A549 (cell line): ENCODE data around the gene TCFL5. TPM values are rescaled to one million over a fixed set of nuclear protein-coding genes. Genes with fewer than 3 reads are reported as not detected.
A peak's percentile ranks its signal among the peaks of the same experiment; 100 is the strongest.

Source experiments
- ATAC-seq, 2 experiments: fragments of 200-7000 bp in 1 of 2; fragments of >200 bp in 1 of 2; cut with Nextera tagmentation in 1 of 2; cut with Tn5 transposase in 1 of 2; 3 replicates each; pipeline versions ENCODE4 v1.8.0 to v1.9.1; 2018 to 2020; ENCODE audit warnings: mild to moderate bottlenecking in 1 of 2, moderate library complexity in 1 of 2
- CTCF ChIA-PET: fragments of 300-600 bp; sonication (Branson Sonifier 250); formaldehyde crosslinking; extraction: SDS; loops from one replicate; lab custom pipeline; 2021; ENCODE audit warnings: antibody characterized with exemption, inconsistent platforms; lab: Yijun Ruan, JAX
- POLR2A ChIA-PET: fragments of 350-600 bp; formaldehyde crosslinking; extraction: SDS; loops from one replicate; lab custom pipeline; 2021; ENCODE audit warnings: antibody characterized with exemption, inconsistent platforms; lab: Yijun Ruan, JAX
- DNase-seq, 2 experiments: peaks; one replicate each; pipeline versions ENCODE4 v3.0.0 to v3.0.0-alpha.2; 2011 to 2016; ENCODE audit warnings: low read depth in 1 of 2, low spot score in 1 of 2
- FAIRE-seq: peaks from 2 replicates; lab custom pipeline; 2011; peaks lifted over from hg19 to GRCh38; lab: Jason Lieb, UNC
- H3K27ac ChIP-seq, 2 experiments: fragments of >200 bp; sonication (Bioruptor Twin); formaldehyde crosslinking; 3 replicates each; pipeline ENCODE4 v1.5.1; 2016 to 2017
- H3K4me1 ChIP-seq: fragments of >200 bp; sonication (Bioruptor Twin); formaldehyde crosslinking; 3 replicates; pipeline ENCODE4 v1.6.1; 2016
- H3K4me2 ChIP-seq: fragments of >200 bp; sonication (Bioruptor Twin); formaldehyde crosslinking; 3 replicates; pipeline ENCODE4 v1.6.1; 2016
- H3K4me3 ChIP-seq: fragments of >200 bp; sonication (Bioruptor Twin); formaldehyde crosslinking; 3 replicates; pipeline ENCODE4 v1.5.1; 2016
- H3K9me3 ChIP-seq: fragments of >200 bp; sonication (Bioruptor Twin); formaldehyde crosslinking; 3 replicates; pipeline ENCODE4 v1.6.1; 2016
- BHLHE40 ChIP-seq: IDR thresholded peaks from 2 replicates; pipeline ENCODE4 v1.6.1; 2012; ENCODE audit warnings: low read depth, low read length, inconsistent platforms
- CBX8 ChIP-seq: fragments of 200-600 bp; sonication (generic); IDR thresholded peaks from 2 replicates; pipeline ENCODE4 v1.6.1; 2016
- CHD2 ChIP-seq: fragments of 150-350 bp; IDR thresholded peaks from 2 replicates; pipeline ENCODE4 v1.6.1; 2014; ENCODE audit warnings: low read length; ENCODE audit not compliant: partially characterized antibody
- E2F6 ChIP-seq: IDR thresholded peaks from 2 replicates; pipeline ENCODE4 v1.6.1; 2012; ENCODE audit warnings: low read depth, borderline replicate concordance
- EHF ChIP-seq: fragments of 250-450 bp; sonication (Bioruptor Pico); IDR thresholded peaks from 2 replicates; pipeline ENCODE4 v1.5.0; 2020; ENCODE audit warnings: mild to moderate bottlenecking
- EP300 ChIP-seq, 2 experiments: fragments of >200 bp; sonication (Bioruptor Twin); formaldehyde crosslinking; IDR thresholded peaks; 2 replicates in 1 of 2; 3 replicates in 1 of 2; pipeline ENCODE4 v1.6.1; 2016 to 2017
- ESRRA ChIP-seq: fragments of 150-350 bp; IDR thresholded peaks from 2 replicates; pipeline ENCODE4 v1.6.1; 2014; ENCODE audit warnings: mild to moderate bottlenecking, low read length, borderline replicate concordance
- FOSB ChIP-seq: fragments of 250-450 bp; sonication (Bioruptor Pico); IDR thresholded peaks from 2 replicates; pipeline ENCODE4 v1.5.0; 2020; ENCODE audit warnings: mild to moderate bottlenecking, moderate library complexity
- FOSL2 ChIP-seq, 2 experiments: fragments of 450-650 bp in 1 of 2; fragments of >200 bp in 1 of 2; sonication (Bioruptor Twin) in 1 of 2; formaldehyde crosslinking; IDR thresholded peaks; 2 replicates each; pipeline versions ENCODE4 v1.5.0 to v1.6.1; 2016 to 2020; ENCODE audit warnings: mild to moderate bottlenecking in 1 of 2, moderate library complexity in 1 of 2
- GATA3 ChIP-seq: IDR thresholded peaks from 2 replicates; pipeline ENCODE4 v1.6.1; 2012; ENCODE audit warnings: borderline replicate concordance
- HDAC2 ChIP-seq: fragments of 200-600 bp; sonication (generic); IDR thresholded peaks from 2 replicates; pipeline ENCODE4 v1.6.1; 2016
- JUNB ChIP-seq: fragments of >200 bp; sonication (Bioruptor Twin); formaldehyde crosslinking; IDR thresholded peaks from 2 replicates; pipeline ENCODE4 v1.6.1; 2016
- MYC ChIP-seq: IDR thresholded peaks from 2 replicates; pipeline ENCODE4 v1.6.1; 2012; ENCODE audit warnings: mild to moderate bottlenecking, inconsistent platforms, low read length, improper control_type of control experiment, borderline replicate concordance
- NFE2L2 ChIP-seq: fragments of 150-350 bp; conservative IDR thresholded peaks from 2 replicates; pipeline ENCODE4 v1.6.1; 2014; ENCODE audit warnings: low read length
- NPAS2 ChIP-seq: fragments of 250-450 bp; sonication (Bioruptor Pico); IDR thresholded peaks from 2 replicates; pipeline ENCODE4 v1.8.0; 2022; ENCODE audit warnings: mild to moderate bottlenecking, moderate library complexity, borderline replicate concordance
- NR3C1 ChIP-seq: fragments of >200 bp; sonication (Bioruptor Twin); formaldehyde crosslinking; IDR thresholded peaks from 3 replicates; pipeline ENCODE4 v1.6.1; 2017
- PHF8 ChIP-seq: fragments of 200-600 bp; sonication (generic); IDR thresholded peaks from 2 replicates; pipeline ENCODE4 v1.6.1; 2016; ENCODE audit warnings: low read depth, mild to moderate bottlenecking, antibody characterized with exemption, moderate library complexity, borderline replicate concordance
- RAD21 ChIP-seq, 2 experiments: fragments of >200 bp in 1 of 2; sonication (Bioruptor Twin) in 1 of 2; formaldehyde crosslinking in 1 of 2; IDR thresholded peaks in 1 of 2; conservative IDR thresholded peaks in 1 of 2; 2 replicates in 1 of 2; 3 replicates in 1 of 2; pipeline ENCODE4 v1.6.1; 2012 to 2018; ENCODE audit warnings: inconsistent platforms in 1 of 2
- RCOR1 ChIP-seq: fragments of 150-350 bp; IDR thresholded peaks from 2 replicates; pipeline ENCODE4 v1.6.1; 2014; ENCODE audit warnings: antibody characterized with exemption, low read length, low read depth
- RFX5 ChIP-seq: fragments of 450-650 bp; IDR thresholded peaks from 2 replicates; pipeline ENCODE4 v1.7.1; 2014; ENCODE audit warnings: antibody characterized with exemption, mild to moderate bottlenecking, moderate library complexity
- TP53 ChIP-seq: fragments of 250-450 bp; sonication (Bioruptor Pico); IDR thresholded peaks from 2 replicates; pipeline ENCODE4 v1.5.0; 2021; ENCODE audit warnings: mild to moderate bottlenecking, moderate library complexity
- ZC3H11A ChIP-seq: fragments of 450-650 bp; IDR thresholded peaks from 2 replicates; pipeline ENCODE4 v1.6.1; 2014; ENCODE audit warnings: antibody characterized with exemption, mild to moderate bottlenecking
- ZFP36 ChIP-seq: fragments of 450-650 bp; IDR thresholded peaks from 2 replicates; pipeline ENCODE4 v1.6.1; 2014; ENCODE audit warnings: borderline replicate concordance; ENCODE audit not compliant: partially characterized antibody
- ZSCAN20 ChIP-seq: fragments of 250-450 bp; sonication (Bioruptor Pico); IDR thresholded peaks from 2 replicates; pipeline ENCODE4 v1.8.0; 2022; ENCODE audit warnings: mild to moderate bottlenecking, moderate library complexity
- WGBS: methylation state at CpG from one replicate; pipeline ENCODE4 v1.1.6; 2017; ENCODE audit errors: missing lambda C conversion rate; 5-methylcytosine and 5-hydroxymethylcytosine counted together
- polyA plus RNA-seq, 4 experiments: library from polyadenylated mRNA; depleted of rRNA in 3 of 4; stranded (reverse); fragments of >200 nt; fragmentation: RNase III in 1 of 4; extraction: RNeasy Plus Mini Kit Qiagen cat#74134 plus additional on column Dnase treatment in 1 of 4; gene quantifications; 2 replicates in 3 of 4; 3 replicates in 1 of 4; pipeline ENCODE4 v1.2.3, GENCODE V29; 2011 to 2017
- TF ChIP-seq, protein P1 (sequence below): fragments of 250-450 bp; sonication (Bioruptor Pico); IDR thresholded peaks from 2 replicates; pipeline ENCODE4 v1.5.0; 2020; ENCODE audit warnings: low read depth, mild to moderate bottlenecking, moderate library complexity
- TF ChIP-seq, protein P2 (sequence below): fragments of 200-600 bp; sonication (generic); IDR thresholded peaks from 2 replicates; pipeline ENCODE4 v1.6.1; 2016; ENCODE audit warnings: antibody characterized with exemption, mild to moderate bottlenecking, moderate library complexity
- TF ChIP-seq, protein P3 (sequence below): fragments of >200 bp; sonication (Bioruptor Twin); formaldehyde crosslinking; IDR thresholded peaks from 3 replicates; pipeline ENCODE4 v1.5.1; 2016
- TF ChIP-seq, protein P4 (sequence below): fragments of >200 bp; sonication (Bioruptor Twin); formaldehyde crosslinking; IDR thresholded peaks from 3 replicates; pipeline ENCODE4 v1.6.1; 2016

Gene TCFL5
- polyA plus RNA-seq, 2 of the 4 experiments (the other 2 are of a cell fraction), result 5.6 to 7.1 TPM

DNA sequence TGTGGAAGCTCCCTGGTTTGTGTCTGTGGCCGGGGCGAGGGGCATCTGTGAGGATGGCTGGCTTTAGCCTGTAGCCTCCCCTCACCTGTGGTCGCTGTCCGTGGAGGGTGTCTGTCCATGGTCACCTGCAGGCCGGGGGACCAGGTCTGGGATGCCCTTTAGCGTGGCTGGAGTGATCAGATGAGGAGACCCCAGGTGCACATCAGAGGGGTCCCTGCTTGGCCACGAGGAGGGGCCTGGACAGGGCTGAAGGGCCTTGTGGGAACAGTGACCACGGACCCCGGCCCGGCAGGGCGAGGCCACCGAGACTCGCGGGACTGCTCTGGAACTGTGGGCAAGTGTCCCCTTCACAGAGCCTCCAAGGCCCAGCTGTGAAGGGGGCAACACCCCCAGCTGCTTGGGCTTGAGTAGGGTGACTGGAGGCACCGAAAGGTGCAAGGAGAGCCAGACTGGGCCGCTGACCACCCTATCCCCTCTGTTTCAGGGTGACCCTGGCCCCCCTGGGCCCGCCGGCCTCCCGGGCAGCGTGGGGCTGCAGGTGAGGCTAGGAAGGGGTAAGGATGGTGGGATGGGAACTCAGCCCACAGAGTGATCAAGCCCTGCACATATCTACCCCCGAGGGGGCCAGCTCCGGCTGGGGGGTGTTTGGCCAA, 36.2 kb downstream of the TCFL5 start:
- Histone ChIP-seq H3K4me3 (no peak overlapping the region; the same call in 2 of the 3 replicates), H3K4me1 (peaks cover 24% of the 10 kb centered on the region), H3K9me3 (no peaks in the 10 kb centered on the region)
- ChIA-PET POLR2A (no interaction called here), CTCF (interaction anchor here (0.5 to 1.0 kb wide), 3 partner anchors 18 to 435 kb away, joined by 3 to 4 read pairs (median 3); no protein-coding TSS in a partner anchor)
- no peak for DNase-seq
- no peak for ATAC-seq
- FAIRE-seq, result no peak
- no peak for TF ChIP-seq RAD21 (conservative IDR thresholded peaks at IDR 0.05 in 1 of 2, IDR thresholded peaks at IDR 0.05 in 1 of 2)
- no peak for TF ChIP-seq NR3C1
- TF ChIP-seq JUNB, result no peak
- no peak for TF ChIP-seq ZSCAN20 (CRISPR knock-in tag)
- TF ChIP-seq EP300 (IDR thresholded peaks at IDR 0.05), result no peak
- no peak for TF ChIP-seq FOSL2 (IDR thresholded peaks at IDR 0.05)
- no peak for TF ChIP-seq FOSL2 (CRISPR knock-in tag; IDR thresholded peaks at IDR 0.05)
- TF ChIP-seq, protein P1, sequence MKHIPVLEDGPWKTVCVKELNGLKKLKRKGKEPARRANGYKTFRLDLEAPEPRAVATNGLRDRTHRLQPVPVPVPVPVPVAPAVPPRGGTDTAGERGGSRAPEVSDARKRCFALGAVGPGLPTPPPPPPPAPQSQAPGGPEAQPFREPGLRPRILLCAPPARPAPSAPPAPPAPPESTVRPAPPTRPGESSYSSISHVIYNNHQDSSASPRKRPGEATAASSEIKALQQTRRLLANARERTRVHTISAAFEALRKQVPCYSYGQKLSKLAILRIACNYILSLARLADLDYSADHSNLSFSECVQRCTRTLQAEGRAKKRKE (CRISPR knock-in tag), result no peak
- TF ChIP-seq ZFP36, result no peak
- TF ChIP-seq, protein P2, sequence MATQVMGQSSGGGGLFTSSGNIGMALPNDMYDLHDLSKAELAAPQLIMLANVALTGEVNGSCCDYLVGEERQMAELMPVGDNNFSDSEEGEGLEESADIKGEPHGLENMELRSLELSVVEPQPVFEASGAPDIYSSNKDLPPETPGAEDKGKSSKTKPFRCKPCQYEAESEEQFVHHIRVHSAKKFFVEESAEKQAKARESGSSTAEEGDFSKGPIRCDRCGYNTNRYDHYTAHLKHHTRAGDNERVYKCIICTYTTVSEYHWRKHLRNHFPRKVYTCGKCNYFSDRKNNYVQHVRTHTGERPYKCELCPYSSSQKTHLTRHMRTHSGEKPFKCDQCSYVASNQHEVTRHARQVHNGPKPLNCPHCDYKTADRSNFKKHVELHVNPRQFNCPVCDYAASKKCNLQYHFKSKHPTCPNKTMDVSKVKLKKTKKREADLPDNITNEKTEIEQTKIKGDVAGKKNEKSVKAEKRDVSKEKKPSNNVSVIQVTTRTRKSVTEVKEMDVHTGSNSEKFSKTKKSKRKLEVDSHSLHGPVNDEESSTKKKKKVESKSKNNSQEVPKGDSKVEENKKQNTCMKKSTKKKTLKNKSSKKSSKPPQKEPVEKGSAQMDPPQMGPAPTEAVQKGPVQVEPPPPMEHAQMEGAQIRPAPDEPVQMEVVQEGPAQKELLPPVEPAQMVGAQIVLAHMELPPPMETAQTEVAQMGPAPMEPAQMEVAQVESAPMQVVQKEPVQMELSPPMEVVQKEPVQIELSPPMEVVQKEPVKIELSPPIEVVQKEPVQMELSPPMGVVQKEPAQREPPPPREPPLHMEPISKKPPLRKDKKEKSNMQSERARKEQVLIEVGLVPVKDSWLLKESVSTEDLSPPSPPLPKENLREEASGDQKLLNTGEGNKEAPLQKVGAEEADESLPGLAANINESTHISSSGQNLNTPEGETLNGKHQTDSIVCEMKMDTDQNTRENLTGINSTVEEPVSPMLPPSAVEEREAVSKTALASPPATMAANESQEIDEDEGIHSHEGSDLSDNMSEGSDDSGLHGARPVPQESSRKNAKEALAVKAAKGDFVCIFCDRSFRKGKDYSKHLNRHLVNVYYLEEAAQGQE, result no peak
- TF ChIP-seq ZC3H11A, result no peak
- no peak for TF ChIP-seq GATA3
- TF ChIP-seq TP53, result no peak
- TF ChIP-seq ESRRA, result no peak
- no peak for TF ChIP-seq RCOR1
- TF ChIP-seq RFX5, result no peak
- TF ChIP-seq PHF8, result no peak
- TF ChIP-seq BHLHE40, result no peak
- TF ChIP-seq, all 56 proteins: peak for 0
- peak overlapping the region in 1 of 2 experiments; percentile 80; a peak in 3 of 6 replicates for H3K27ac ChIP-seq
- H3K4me2 ChIP-seq, result peak overlapping the region; percentile 88
- 99% methylated on average over 13 of the region's 22 CpGs for WGBS

GRCh38 chr20:62824476-62825332, 36.9 kb downstream of the TCFL5 start:
- ATAC-seq (peak; percentile 6 to 57; a peak in 3 of 6 replicates), FAIRE-seq (no peak), DNase-seq (no peak)
- H3K4me2 ChIP-seq, result peak overlapping the region; percentile 88
- H3K9me3 ChIP-seq, result no peaks in the 10 kb centered on the region
- peak overlapping the region; percentile 28; the same call in 2 of the 3 replicates for H3K4me3 ChIP-seq
- CTCF ChIA-PET, result interaction anchor here (0.5 to 1.0 kb wide), 3 partner anchors 17 to 435 kb away, joined by 3 to 4 read pairs (median 3); no protein-coding TSS in a partner anchor
- 65% methylated on average over 6 of the region's 36 CpGs for WGBS
- no peak for TF ChIP-seq RCOR1
- no peak for TF ChIP-seq CBX8
- no peak for TF ChIP-seq CHD2
- no peak for TF ChIP-seq EHF (CRISPR knock-in tag)
- TF ChIP-seq, protein P3, sequence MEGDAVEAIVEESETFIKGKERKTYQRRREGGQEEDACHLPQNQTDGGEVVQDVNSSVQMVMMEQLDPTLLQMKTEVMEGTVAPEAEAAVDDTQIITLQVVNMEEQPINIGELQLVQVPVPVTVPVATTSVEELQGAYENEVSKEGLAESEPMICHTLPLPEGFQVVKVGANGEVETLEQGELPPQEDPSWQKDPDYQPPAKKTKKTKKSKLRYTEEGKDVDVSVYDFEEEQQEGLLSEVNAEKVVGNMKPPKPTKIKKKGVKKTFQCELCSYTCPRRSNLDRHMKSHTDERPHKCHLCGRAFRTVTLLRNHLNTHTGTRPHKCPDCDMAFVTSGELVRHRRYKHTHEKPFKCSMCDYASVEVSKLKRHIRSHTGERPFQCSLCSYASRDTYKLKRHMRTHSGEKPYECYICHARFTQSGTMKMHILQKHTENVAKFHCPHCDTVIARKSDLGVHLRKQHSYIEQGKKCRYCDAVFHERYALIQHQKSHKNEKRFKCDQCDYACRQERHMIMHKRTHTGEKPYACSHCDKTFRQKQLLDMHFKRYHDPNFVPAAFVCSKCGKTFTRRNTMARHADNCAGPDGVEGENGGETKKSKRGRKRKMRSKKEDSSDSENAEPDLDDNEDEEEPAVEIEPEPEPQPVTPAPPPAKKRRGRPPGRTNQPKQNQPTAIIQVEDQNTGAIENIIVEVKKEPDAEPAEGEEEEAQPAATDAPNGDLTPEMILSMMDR, result no peak
- TF ChIP-seq NPAS2, result no peak
- no peak for TF ChIP-seq NFE2L2
- TF ChIP-seq E2F6, result no peak
- TF ChIP-seq FOSB (CRISPR knock-in tag), result no peak
- TF ChIP-seq HDAC2, result no peak
- no peak for TF ChIP-seq MYC
- TF ChIP-seq, protein P4, sequence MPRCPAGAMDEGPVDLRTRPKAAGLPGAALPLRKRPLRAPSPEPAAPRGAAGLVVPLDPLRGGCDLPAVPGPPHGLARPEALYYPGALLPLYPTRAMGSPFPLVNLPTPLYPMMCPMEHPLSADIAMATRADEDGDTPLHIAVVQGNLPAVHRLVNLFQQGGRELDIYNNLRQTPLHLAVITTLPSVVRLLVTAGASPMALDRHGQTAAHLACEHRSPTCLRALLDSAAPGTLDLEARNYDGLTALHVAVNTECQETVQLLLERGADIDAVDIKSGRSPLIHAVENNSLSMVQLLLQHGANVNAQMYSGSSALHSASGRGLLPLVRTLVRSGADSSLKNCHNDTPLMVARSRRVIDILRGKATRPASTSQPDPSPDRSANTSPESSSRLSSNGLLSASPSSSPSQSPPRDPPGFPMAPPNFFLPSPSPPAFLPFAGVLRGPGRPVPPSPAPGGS, result no peak
- H3K27ac ChIP-seq, result peak overlapping the region; percentile 44 to 80
- POLR2A ChIA-PET, result no interaction called here
- H3K4me1 ChIP-seq, result peaks cover 31% of the 10 kb centered on the region
